CD4-positive, alpha-beta T cell treated with Interleukin-6 for 4 hours (primary cell): ENCODE measurements around the gene GBF1.

Experiments used
- DNase-seq: peaks from one replicate; pipeline ENCODE4 v3.0.0-alpha.2; 2020; ENCODE audit warnings: mixed read lengths

Gene GBF1

DNA sequence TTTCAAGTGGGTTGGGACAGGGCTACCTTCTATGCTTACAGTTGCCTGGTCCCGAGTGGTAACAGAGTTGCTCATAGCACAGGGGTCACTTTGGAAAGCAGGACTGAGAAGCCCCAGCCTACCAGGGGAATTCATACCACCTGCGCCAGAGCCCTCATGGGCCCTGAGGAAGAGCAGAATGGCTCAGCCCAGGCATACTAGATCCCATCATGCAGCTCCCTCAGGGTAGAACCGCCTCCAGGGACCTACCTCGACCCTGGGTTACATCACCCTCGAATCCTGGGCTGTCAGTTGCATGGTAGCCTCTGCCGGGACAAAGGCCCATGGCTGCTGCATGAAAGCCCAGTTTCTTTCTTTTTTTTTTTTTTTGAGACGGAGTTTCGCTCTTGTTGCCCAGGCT lies 184.1 kb downstream of the GBF1 start:
- no peak for DNase-seq

DNA sequence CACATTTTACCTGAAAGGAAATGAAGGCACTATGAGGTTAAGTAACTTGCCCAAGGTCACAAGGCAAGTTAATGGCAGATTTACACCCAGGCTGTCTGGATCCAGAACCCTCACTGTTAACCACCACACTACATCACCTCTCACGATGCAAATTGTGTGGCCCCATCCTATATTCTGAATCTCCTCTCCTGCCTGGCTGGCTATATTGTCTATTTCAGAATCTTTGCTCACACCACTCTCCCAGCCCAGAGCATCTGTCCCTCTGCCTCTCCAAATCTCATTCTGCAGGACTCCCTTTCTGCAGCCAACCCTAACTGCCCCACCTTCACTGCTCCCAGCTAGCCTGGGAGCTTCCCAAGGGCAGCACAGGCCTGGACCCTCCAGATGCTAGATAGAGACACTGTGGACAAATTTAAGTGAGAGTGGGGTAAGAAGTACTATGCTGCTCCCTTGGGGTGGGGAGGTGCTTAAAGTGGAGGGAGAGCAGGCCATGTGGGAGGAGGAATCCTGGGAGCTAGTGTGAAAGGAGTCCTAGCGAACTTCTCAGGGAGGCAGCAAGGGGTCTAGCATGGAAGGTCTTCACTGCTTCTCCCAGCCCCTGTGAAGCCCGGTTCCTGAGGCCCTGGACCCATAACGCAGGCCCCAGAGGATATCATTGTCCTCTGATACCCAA lies 186.3 kb downstream of the GBF1 start:
- DNase-seq, result no peak
